AML-193 (cell line): Measurements from ENCODE around the gene VASH1.

Experiments
- DNase-seq, 2 experiments: peaks; one replicate each; lab custom pipeline; 2025; lab: John Stamatoyannopoulos, UW

Gene VASH1

GRCh38 chr14:76784881-76785280, 23.6 kb downstream of the VASH1 start:
- peak; percentile 69 to 78 for DNase-seq

- DNase-seq: no peak
Measured at GRCh38 chr14:76786601-76787000, 25.3 kb downstream of the VASH1 start.

- DNase-seq: no peak
Measured at GRCh38 chr14:76792422-76792821, 31.2 kb downstream of the VASH1 start.

GRCh38 chr14:76793324-76793723, 32.1 kb downstream of the VASH1 start:
- DNase-seq: no peak

- DNase-seq: no peak
Measured at GRCh38 chr14:76793956-76794355, 32.7 kb downstream of the VASH1 start.

- no peak for DNase-seq
Measured at GRCh38 chr14:76806446-76806845, 45.2 kb downstream of the VASH1 start.

- DNase-seq: no peak
Measured at GRCh38 chr14:76808011-76808410, 46.7 kb downstream of the VASH1 start.

GRCh38 chr14:76808990-76809389, 47.7 kb downstream of the VASH1 start:
- no peak for DNase-seq

- DNase-seq: no peak
Measured at GRCh38 chr14:76810525-76810924, 49.3 kb downstream of the VASH1 start.

GRCh38 chr14:76810953-76811400, 49.7 kb downstream of the VASH1 start:
- DNase-seq: peak; percentile 24 to 41

GRCh38 chr14:76811561-76811960, 50.3 kb downstream of the VASH1 start:
- no peak for DNase-seq

GRCh38 chr14:76812093-76812421, 50.8 kb downstream of the VASH1 start:
- peak in 1 of 2 experiments; percentile 1 for DNase-seq

- peak; percentile 79 to 82 for DNase-seq
Measured at GRCh38 chr14:76812422-76813383, 51.4 kb downstream of the VASH1 start, which contains the start of gene ANGEL1. Gene ANGEL1, minus strand, starts transcription at chr14:76812882. Its CDS starts 55 bp downstream, at chr14:76812827.

GRCh38 chr14:76814726-76815645, 53.7 kb downstream of the VASH1 start:
- DNase-seq: no peak

GRCh38 chr14:76820700-76821099, 59.4 kb downstream of the VASH1 start:
- no peak for DNase-seq

GRCh38 chr14:76826122-76826521, 64.9 kb downstream of the VASH1 start, which contains the start of gene LRRC74A:
Gene LRRC74A, plus strand, starts transcription at chr14:76826408. Its CDS starts 290 bp downstream, at chr14:76826698.
- DNase-seq: no peak

- no peak for DNase-seq
Measured at GRCh38 chr14:76827696-76828296, 66.5 kb downstream of the VASH1 start.

GRCh38 chr14:76828339-76829012, 67.2 kb downstream of the VASH1 start:
- DNase-seq: no peak

- no peak for DNase-seq
Measured at GRCh38 chr14:76829013-76829365, 67.7 kb downstream of the VASH1 start.

- DNase-seq: no peak
Measured at GRCh38 chr14:76829650-76830421, 68.6 kb downstream of the VASH1 start.

GRCh38 chr14:76830556-76830955, 69.3 kb downstream of the VASH1 start:
- DNase-seq: no peak
